Esophagus muscularis mucosa (tissue), 4 donors: ENCODE data around the gene COMMD4. TPM values are rescaled to one million over a fixed set of nuclear protein-coding genes. Genes with fewer than 3 reads are reported as not detected.

Experiments
- small RNA-seq, 3 donors: library from RNA; depleted of rRNA; stranded (forward); fragments of <200 nt; gene quantifications; one replicate each; pipeline ENCODE3, GENCODE V24; 2016
- total RNA-seq, 4 donors: library from RNA; depleted of rRNA; stranded (reverse); fragments of >200 nt; gene quantifications; one replicate each; pipeline versions ENCODE4 v1.1.0 to v1.2.1, GENCODE V29; 2016

COMMD4 gene
- total RNA-seq, 4 donors from 2014 or later: 32.0 to 73.0 (median 50.6) TPM

Small RNA genes within 50 kb of the gene (small RNA-seq; reads per million reads assigned to genes)
- gene RN7SL327P: 0 reads per million in 3 donors

Other genes with a start within 250 kb of the COMMD4 start
- gene C15orf39, start 134.2 kb upstream of the COMMD4 start, total RNA-seq: 10 to 100 TPM in 3 of 4 donors, 1 to 10 TPM in 1; 7.5 to 17.7 (median 13.4) TPM
- not detected for gene GOLGA6C, start 77.7 kb upstream of the COMMD4 start, total RNA-seq
- not detected for gene GOLGA6D, start 53.2 kb upstream of the COMMD4 start, total RNA-seq
- gene NEIL1, start 11.0 kb downstream of the COMMD4 start, total RNA-seq: 10 to 100 TPM; 14.1 to 37.0 (median 15.7) TPM
- gene MAN2C1, start 32.5 kb downstream of the COMMD4 start, total RNA-seq: 100 to 1,000 TPM in 3 of 4 donors, 10 to 100 TPM in 1; 67.4 to 163 (median 125) TPM
- 10 to 100 TPM; 31.1 to 53.1 (median 45.6) TPM for gene SIN3A, start 115.6 kb downstream of the COMMD4 start, total RNA-seq
- gene PTPN9, start 243.3 kb downstream of the COMMD4 start, total RNA-seq: 10 to 100 TPM; 20.3 to 31.6 (median 27.5) TPM